ENCODE data around the gene STBD1. TPM values are rescaled to one million over a fixed set of nuclear protein-coding genes. Genes with fewer than 3 reads are reported as not detected.
A peak's percentile ranks its signal among the peaks of the same experiment; 100 is the strongest.

The STBD1 gene
- total RNA-seq, 5 donors from 2014 or later (not counting 1 experiment from before 2014, with no cell fraction given), result 0.26 to 2.2 (median 1.0) TPM

DNA sequence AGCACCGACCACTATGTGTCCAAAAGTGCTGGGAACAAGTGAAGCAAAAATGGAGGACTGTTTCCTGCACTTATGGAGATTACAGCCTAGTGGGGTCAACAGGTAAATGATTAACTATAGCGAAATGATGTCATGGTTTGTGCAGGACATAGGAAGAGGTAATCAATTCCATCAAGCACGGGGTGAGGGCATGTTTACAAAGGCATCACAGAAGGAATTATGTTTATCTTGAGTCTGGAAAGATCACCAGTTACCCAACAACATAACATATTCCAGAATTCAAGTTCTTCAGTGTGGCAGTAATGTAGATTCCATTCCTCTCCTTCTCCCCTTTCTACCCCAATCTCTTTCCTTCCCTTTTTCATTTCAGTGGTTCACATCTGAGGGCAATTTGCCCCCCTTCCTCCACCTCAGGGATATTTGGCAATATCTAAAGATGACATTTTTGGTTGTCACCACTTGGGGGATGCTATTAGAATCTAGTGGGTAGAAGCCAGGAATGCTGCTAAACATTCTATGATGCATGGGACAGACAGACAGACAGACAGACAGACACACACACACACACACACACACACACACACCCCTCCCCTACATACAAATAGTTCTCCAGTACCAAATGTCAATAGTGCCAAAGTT, 30.9 kb upstream of the STBD1 start:
- Histone ChIP-seq H3K9me3 (no peaks in the 10 kb centered on the region), H3K36me3 (ENCODE audit: control insufficient read depth in 2 of 2, extremely low read depth in 1 of 2, insufficient read depth in 1 of 2, low read length in 1 of 2) (no peaks in the 10 kb centered on the region), H3K27ac (ENCODE audit: low read length) (no peak overlapping the region), H3K4me1 (ENCODE audit: control insufficient read depth in 1 of 2, extremely low read depth in 1 of 2, insufficient read depth in 2 of 2, low read length in 2 of 2) (peaks cover 3 to 4% of the 10 kb centered on the region in 2 experiments), H3K27me3 (replicated peaks in 1 of 2; ENCODE audit: control insufficient read depth in 2 of 2, extremely low read depth in 1 of 2, insufficient read depth in 2 of 2, low read length in 1 of 2) (no peaks in the 10 kb centered on the region), H3K4me3 (ENCODE audit: control insufficient read depth in 1 of 2, extremely low read depth in 1 of 2, low read length in 1 of 2) (no peak overlapping the region)
- POLR2A ChIA-PET, result no interaction called here
- Mint-ChIP-seq H3K27me3 (peaks cover 10 to 12% of the 10 kb centered on the region in 2 donors), H3K27ac (no peak overlapping the region), H3K4me3 (no peak overlapping the region), H3K36me3 (no peaks in the 10 kb centered on the region), H3K9me3 (no peaks in the 10 kb centered on the region), H3K4me1 (no peaks in the 10 kb centered on the region)
- CTCF ChIA-PET, result no interaction called here
- DNase-seq (no peak), ATAC-seq (replicated peaks in 1 of 4) (no peak)
- 100% methylated on average over 1 of the region's 3 CpGs for WGBS (ENCODE audit: insufficient coverage)

DNA sequence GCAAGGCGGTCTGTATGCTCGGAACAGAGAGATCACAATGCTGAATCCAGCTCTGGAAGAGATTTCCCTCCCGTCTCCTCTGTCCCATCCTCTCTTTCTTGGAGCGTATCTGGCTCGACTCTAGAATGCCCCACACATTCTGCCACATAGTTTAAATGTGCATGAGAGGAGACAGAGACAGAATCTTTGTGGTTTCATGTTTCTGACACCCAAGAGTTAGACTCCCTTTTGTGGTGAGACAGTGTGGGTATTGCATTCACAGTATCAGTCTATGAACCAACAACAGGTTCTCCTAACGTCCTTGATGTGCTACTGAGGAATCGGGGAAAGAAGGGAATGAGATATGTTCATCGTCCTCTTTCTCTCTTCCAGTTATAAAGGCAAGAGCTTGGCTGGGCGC, 29.7 kb upstream of the STBD1 start:
- no peak overlapping the region for H3K27ac Mint-ChIP-seq
- H3K36me3 ChIP-seq (ENCODE audit: control insufficient read depth in 2 of 2, extremely low read depth in 1 of 2, insufficient read depth in 1 of 2, low read length in 1 of 2), result no peaks in the 10 kb centered on the region
- H3K27me3 ChIP-seq (replicated peaks in 1 of 2; ENCODE audit: control insufficient read depth in 2 of 2, extremely low read depth in 1 of 2, insufficient read depth in 2 of 2, low read length in 1 of 2), result no peaks in the 10 kb centered on the region
- WGBS (ENCODE audit: insufficient coverage), result no CpG with 5 or more reads among the region's 9 CpGs
- H3K27ac ChIP-seq (ENCODE audit: low read length), result no peak overlapping the region
- peaks cover 10 to 12% of the 10 kb centered on the region in 2 donors for H3K27me3 Mint-ChIP-seq
- H3K36me3 Mint-ChIP-seq, result no peaks in the 10 kb centered on the region
- ChIA-PET CTCF (no interaction called here), POLR2A (no interaction called here)
- H3K9me3 Mint-ChIP-seq, result no peaks in the 10 kb centered on the region
- no peak overlapping the region for H3K4me3 Mint-ChIP-seq
- DNase-seq (peak in 1 of 35 experiments; percentile 18), ATAC-seq (replicated peaks in 1 of 4) (no peak)
- H3K4me3 ChIP-seq (ENCODE audit: control insufficient read depth in 1 of 2, extremely low read depth in 1 of 2, low read length in 1 of 2), result no peak overlapping the region
- H3K4me1 Mint-ChIP-seq, result no peaks in the 10 kb centered on the region
- no peaks in the 10 kb centered on the region for H3K9me3 ChIP-seq
- peaks cover 3 to 4% of the 10 kb centered on the region in 2 experiments for H3K4me1 ChIP-seq (ENCODE audit: control insufficient read depth in 1 of 2, extremely low read depth in 1 of 2, insufficient read depth in 2 of 2, low read length in 2 of 2)

DNA sequence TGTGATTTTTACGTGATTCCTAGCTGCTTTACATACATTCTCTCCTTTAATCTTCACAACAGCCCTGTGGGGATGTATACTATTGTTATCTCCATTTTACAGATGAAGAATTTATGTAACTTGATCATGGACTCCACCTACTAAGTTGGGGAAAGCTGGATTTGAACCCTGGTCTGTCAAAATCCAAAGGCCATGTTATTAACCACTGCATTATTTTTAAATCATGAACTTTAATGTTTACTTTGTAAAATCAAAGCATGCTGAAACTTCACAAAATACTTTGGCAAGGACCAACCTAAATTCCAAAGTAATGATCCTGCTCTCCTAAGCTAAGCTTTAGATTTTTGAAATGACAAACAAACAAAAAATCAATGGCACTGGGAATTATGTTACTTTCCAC, 28.9 kb upstream of the STBD1 start:
- no peak overlapping the region for H3K4me3 ChIP-seq (ENCODE audit: control insufficient read depth in 1 of 2, extremely low read depth in 1 of 2, low read length in 1 of 2)
- no peaks in the 10 kb centered on the region for H3K27me3 ChIP-seq (replicated peaks in 1 of 2; ENCODE audit: control insufficient read depth in 2 of 2, extremely low read depth in 1 of 2, insufficient read depth in 2 of 2, low read length in 1 of 2)

DNA sequence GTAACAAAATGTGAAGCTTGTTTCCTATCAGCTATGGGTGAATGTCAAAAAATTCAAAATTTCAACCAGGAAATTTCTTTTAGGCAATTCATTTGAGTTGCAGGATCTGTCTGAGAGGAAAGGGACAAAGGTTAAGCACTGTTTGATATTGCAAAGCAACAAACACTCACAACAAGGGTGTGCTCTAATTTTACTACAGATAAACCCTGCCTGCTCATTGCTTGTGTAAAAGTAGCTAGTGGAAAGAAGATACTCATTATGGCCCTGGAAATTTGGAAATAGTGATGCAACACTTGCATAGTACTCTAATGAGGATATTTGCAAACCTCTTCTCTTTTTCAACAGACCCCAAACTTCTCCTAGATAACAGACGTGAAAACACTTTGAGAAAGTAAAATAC, 27.9 kb upstream of the STBD1 start:
- no peaks in the 10 kb centered on the region for H3K9me3 ChIP-seq
- POLR2A ChIA-PET, result no interaction called here
- no peaks in the 10 kb centered on the region for H3K27me3 ChIP-seq (replicated peaks in 1 of 2; ENCODE audit: control insufficient read depth in 2 of 2, extremely low read depth in 1 of 2, insufficient read depth in 2 of 2, low read length in 1 of 2)
- no peak overlapping the region for H3K27ac ChIP-seq (ENCODE audit: low read length)
- WGBS (ENCODE audit: insufficient coverage), result no CpG with 5 or more reads among the region's 1 CpG
- no peaks in the 10 kb centered on the region for H3K4me1 Mint-ChIP-seq
- H3K4me3 ChIP-seq (ENCODE audit: control insufficient read depth in 1 of 2, extremely low read depth in 1 of 2, low read length in 1 of 2), result no peak overlapping the region
- no peaks in the 10 kb centered on the region for H3K36me3 Mint-ChIP-seq
- ATAC-seq (replicated peaks in 1 of 4) (no peak), DNase-seq (no peak)
- H3K27me3 Mint-ChIP-seq, result peaks cover 10 to 12% of the 10 kb centered on the region in 2 donors
- no peaks in the 10 kb centered on the region for H3K9me3 Mint-ChIP-seq
- H3K36me3 ChIP-seq (ENCODE audit: control insufficient read depth in 2 of 2, extremely low read depth in 1 of 2, insufficient read depth in 1 of 2, low read length in 1 of 2), result no peaks in the 10 kb centered on the region
- no peak overlapping the region for H3K27ac Mint-ChIP-seq
- CTCF ChIA-PET, result interaction anchor here (0.9 to 1.2 kb wide), 3 partner anchors 23 to 98 kb away, joined by 3 to 4 read pairs (median 3); no protein-coding TSS in a partner anchor
- no peak overlapping the region for H3K4me3 Mint-ChIP-seq
- peaks cover 3 to 4% of the 10 kb centered on the region in 2 experiments for H3K4me1 ChIP-seq (ENCODE audit: control insufficient read depth in 1 of 2, extremely low read depth in 1 of 2, insufficient read depth in 2 of 2, low read length in 2 of 2)

More for the DNA sequence above, 28.9 kb upstream of the STBD1 start:
- Histone ChIP-seq H3K27ac (ENCODE audit: low read length) (no peak overlapping the region), H3K4me1 (ENCODE audit: control insufficient read depth in 1 of 2, extremely low read depth in 1 of 2, insufficient read depth in 2 of 2, low read length in 2 of 2) (peaks cover 3 to 4% of the 10 kb centered on the region in 2 experiments), H3K9me3 (no peaks in the 10 kb centered on the region), H3K36me3 (ENCODE audit: control insufficient read depth in 2 of 2, extremely low read depth in 1 of 2, insufficient read depth in 1 of 2, low read length in 1 of 2) (no peaks in the 10 kb centered on the region)
- Mint-ChIP-seq H3K4me3 (no peak overlapping the region), H3K27me3 (peaks cover 10 to 12% of the 10 kb centered on the region in 2 donors), H3K9me3 (no peaks in the 10 kb centered on the region), H3K4me1 (no peaks in the 10 kb centered on the region), H3K36me3 (no peaks in the 10 kb centered on the region), H3K27ac (no peak overlapping the region)
- ATAC-seq (replicated peaks in 1 of 4) (no peak), DNase-seq (no peak)
- CTCF ChIA-PET, result no interaction called here
- POLR2A ChIA-PET, result no interaction called here
- no CpG with 5 or more reads among the region's 1 CpG for whole genome bisulfite sequencing (ENCODE audit: insufficient coverage)

DNA sequence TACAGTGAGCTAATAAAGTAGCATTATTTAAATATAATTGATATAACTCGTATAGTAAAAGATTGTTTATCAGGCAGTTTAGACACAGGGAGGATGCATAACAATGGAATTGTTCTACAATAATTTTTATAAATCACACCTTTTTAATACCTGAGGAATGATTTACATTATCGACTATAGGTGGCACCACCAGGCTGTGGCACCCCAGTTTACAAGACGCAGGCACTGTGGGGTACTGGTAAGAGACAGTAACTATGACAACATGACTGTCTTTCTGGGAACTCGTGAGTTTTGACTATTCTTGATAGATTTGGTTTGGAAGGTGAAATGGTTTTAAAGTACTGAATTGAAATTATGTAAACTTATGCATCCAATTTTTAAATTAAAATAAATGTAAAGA, 27.1 kb upstream of the STBD1 start:
- ChIA-PET POLR2A (no interaction called here), CTCF (interaction anchor here (0.6 to 1.2 kb wide), 4 partner anchors 22 to 493 kb away, joined by 3 to 4 read pairs (median 3); no protein-coding TSS in a partner anchor)
- H3K36me3 Mint-ChIP-seq, result no peaks in the 10 kb centered on the region
- no peak overlapping the region for H3K4me3 Mint-ChIP-seq
- no peaks in the 10 kb centered on the region for H3K9me3 Mint-ChIP-seq
- H3K4me3 ChIP-seq (ENCODE audit: control insufficient read depth in 1 of 2, extremely low read depth in 1 of 2, low read length in 1 of 2), result no peak overlapping the region
- H3K27me3 ChIP-seq (replicated peaks in 1 of 2; ENCODE audit: control insufficient read depth in 2 of 2, extremely low read depth in 1 of 2, insufficient read depth in 2 of 2, low read length in 1 of 2), result no peaks in the 10 kb centered on the region
- H3K27ac ChIP-seq (ENCODE audit: low read length), result no peak overlapping the region
- peak in 14 of 35 experiments; percentile 2 to 45 (median 9) for DNase-seq
- no peaks in the 10 kb centered on the region for H3K4me1 Mint-ChIP-seq
- peak in 2 of 4 experiments; percentile 50 to 53 for ATAC-seq (replicated peaks in 1 of 4)
- peaks cover 3 to 4% of the 10 kb centered on the region in 2 experiments for H3K4me1 ChIP-seq (ENCODE audit: control insufficient read depth in 1 of 2, extremely low read depth in 1 of 2, insufficient read depth in 2 of 2, low read length in 2 of 2)
- no peaks in the 10 kb centered on the region for H3K36me3 ChIP-seq (ENCODE audit: control insufficient read depth in 2 of 2, extremely low read depth in 1 of 2, insufficient read depth in 1 of 2, low read length in 1 of 2)
- H3K27me3 Mint-ChIP-seq, result peaks cover 10 to 12% of the 10 kb centered on the region in 2 donors
- H3K27ac Mint-ChIP-seq, result no peak overlapping the region
- no peaks in the 10 kb centered on the region for H3K9me3 ChIP-seq
- 93% methylated on average over 2 of the region's 4 CpGs for WGBS (ENCODE audit: insufficient coverage)

DNA sequence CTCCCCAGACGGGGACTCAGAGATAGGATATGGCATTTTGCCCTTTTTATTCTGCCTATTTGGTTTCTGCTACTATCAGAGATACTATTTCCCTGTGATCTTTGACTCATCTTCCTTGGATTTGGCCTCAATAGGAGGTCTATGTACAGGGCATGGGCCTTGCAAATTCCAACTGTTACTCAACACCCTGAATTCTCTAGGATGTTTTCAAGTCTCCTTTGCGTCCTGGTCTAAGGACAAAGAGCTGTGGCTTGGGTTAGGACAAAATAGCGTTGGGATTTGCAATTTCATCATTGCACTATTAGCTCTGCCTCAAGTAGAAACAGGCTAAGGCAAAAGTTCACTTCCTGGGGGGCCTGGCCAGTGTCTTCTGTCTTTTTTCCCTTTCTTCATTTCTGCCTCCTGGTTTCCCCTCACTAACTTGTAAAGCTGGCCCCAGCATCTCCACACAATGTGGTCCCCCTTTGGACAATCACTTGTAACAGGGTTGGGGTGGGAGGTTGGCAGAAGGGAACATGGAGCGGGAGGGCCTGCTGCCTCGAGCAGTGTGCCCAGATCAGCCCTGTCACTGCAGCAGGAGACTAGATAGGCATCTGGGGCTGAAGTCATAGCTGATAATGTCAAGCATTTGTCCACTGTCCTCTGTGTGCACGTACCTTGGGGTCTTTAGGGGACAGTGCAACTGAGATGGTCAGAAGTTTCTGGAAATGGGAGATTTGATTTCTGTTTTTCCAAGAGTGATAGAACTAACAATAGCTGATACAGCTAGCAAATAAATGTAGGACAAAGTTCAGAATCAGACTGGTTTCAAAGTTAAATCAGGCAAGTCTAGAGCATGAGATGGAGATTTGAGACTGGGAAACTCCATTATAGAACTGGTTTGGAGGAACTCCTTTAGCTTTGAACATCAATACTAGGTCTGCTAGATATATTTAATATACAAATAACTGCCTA, 25.8 kb upstream of the STBD1 start:
- Histone ChIP-seq H3K4me3 (ENCODE audit: control insufficient read depth in 1 of 2, extremely low read depth in 1 of 2, low read length in 1 of 2) (no peak overlapping the region), H3K27ac (ENCODE audit: low read length) (no peak overlapping the region), H3K9me3 (no peaks in the 10 kb centered on the region), H3K27me3 (replicated peaks in 1 of 2; ENCODE audit: control insufficient read depth in 2 of 2, extremely low read depth in 1 of 2, insufficient read depth in 2 of 2, low read length in 1 of 2) (no peaks in the 10 kb centered on the region), H3K36me3 (ENCODE audit: control insufficient read depth in 2 of 2, extremely low read depth in 1 of 2, insufficient read depth in 1 of 2, low read length in 1 of 2) (no peaks in the 10 kb centered on the region), H3K4me1 (ENCODE audit: control insufficient read depth in 1 of 2, extremely low read depth in 1 of 2, insufficient read depth in 2 of 2, low read length in 2 of 2) (peaks cover 3 to 4% of the 10 kb centered on the region in 2 experiments)
- ATAC-seq (replicated peaks in 1 of 4) (no peak), DNase-seq (no peak)
- no peaks in the 10 kb centered on the region for H3K9me3 Mint-ChIP-seq
- H3K4me1 Mint-ChIP-seq, result no peaks in the 10 kb centered on the region
- H3K4me3 Mint-ChIP-seq, result no peak overlapping the region
- H3K27me3 Mint-ChIP-seq, result peaks cover 5% of the 10 kb centered on the region in 2 donors
- no peak overlapping the region for H3K27ac Mint-ChIP-seq
- H3K36me3 Mint-ChIP-seq, result no peaks in the 10 kb centered on the region
- POLR2A ChIA-PET, result no interaction called here
- WGBS (ENCODE audit: insufficient coverage), result 81% methylated on average over 5 of the region's 6 CpGs
- CTCF ChIA-PET, result interaction anchor here in 1 of 2 donors (0.6 kb wide), 1 partner anchor 15 kb away, joined by 3 read pairs; no protein-coding TSS in a partner anchor
